LNCaP clone FGC (cell line): Measurements from ENCODE around the gene SLC39A11.

Source experiments
- DNase-seq: peaks from one replicate; pipeline ENCODE4 v3.0.0-alpha.2; 2011; ENCODE audit warnings: low read depth
- H3K4me3 ChIP-seq: 2 replicates; pipeline ENCODE4 v1.5.1; 2011; ENCODE audit warnings: mild to moderate bottlenecking, low read depth, low read length, control low read depth
- TF ChIP-seq, protein P1 (sequence below): IDR thresholded peaks from 2 replicates; pipeline ENCODE4 v1.5.1; 2012; ENCODE audit warnings: mild to moderate bottlenecking; ENCODE audit not compliant: control insufficient read depth, insufficient read depth; ENCODE audit errors: extremely low read depth

SLC39A11 gene, protein sequence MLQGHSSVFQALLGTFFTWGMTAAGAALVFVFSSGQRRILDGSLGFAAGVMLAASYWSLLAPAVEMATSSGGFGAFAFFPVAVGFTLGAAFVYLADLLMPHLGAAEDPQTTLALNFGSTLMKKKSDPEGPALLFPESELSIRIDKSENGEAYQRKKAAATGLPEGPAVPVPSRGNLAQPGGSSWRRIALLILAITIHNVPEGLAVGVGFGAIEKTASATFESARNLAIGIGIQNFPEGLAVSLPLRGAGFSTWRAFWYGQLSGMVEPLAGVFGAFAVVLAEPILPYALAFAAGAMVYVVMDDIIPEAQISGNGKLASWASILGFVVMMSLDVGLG

GRCh38 chr17:73092523-73093135 lies at the start of gene SLC39A11:
TSS of gene SLC39A11 (minus strand) at chr17:73092688. CDS start at chr17:73088764, 3,924 bp downstream.
- H3K4me3 ChIP-seq, result peak within 1 kb of the TSS; percentile 83

GRCh38 chr17:73141411-73141810 lies 48.9 kb upstream of the SLC39A11 start:
- TF ChIP-seq, protein P1, sequence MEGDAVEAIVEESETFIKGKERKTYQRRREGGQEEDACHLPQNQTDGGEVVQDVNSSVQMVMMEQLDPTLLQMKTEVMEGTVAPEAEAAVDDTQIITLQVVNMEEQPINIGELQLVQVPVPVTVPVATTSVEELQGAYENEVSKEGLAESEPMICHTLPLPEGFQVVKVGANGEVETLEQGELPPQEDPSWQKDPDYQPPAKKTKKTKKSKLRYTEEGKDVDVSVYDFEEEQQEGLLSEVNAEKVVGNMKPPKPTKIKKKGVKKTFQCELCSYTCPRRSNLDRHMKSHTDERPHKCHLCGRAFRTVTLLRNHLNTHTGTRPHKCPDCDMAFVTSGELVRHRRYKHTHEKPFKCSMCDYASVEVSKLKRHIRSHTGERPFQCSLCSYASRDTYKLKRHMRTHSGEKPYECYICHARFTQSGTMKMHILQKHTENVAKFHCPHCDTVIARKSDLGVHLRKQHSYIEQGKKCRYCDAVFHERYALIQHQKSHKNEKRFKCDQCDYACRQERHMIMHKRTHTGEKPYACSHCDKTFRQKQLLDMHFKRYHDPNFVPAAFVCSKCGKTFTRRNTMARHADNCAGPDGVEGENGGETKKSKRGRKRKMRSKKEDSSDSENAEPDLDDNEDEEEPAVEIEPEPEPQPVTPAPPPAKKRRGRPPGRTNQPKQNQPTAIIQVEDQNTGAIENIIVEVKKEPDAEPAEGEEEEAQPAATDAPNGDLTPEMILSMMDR, result no peak
- no peak for DNase-seq
- no peak overlapping the region for H3K4me3 ChIP-seq

More at GRCh38 chr17:73092523-73093135, at the start of gene SLC39A11:
- DNase-seq, result peak; percentile 84
- TF ChIP-seq, protein P1, result no peak

GRCh38 chr17:73140566-73140965 lies 48.1 kb upstream of the SLC39A11 start:
- DNase-seq, result no peak

GRCh38 chr17:73139296-73139695 lies 46.8 kb upstream of the SLC39A11 start:
- no peak for DNase-seq
- TF ChIP-seq, protein P1, result no peak
- H3K4me3 ChIP-seq, result no peak overlapping the region

More at GRCh38 chr17:73140566-73140965, 48.1 kb upstream of the SLC39A11 start:
- no peak overlapping the region for H3K4me3 ChIP-seq
- TF ChIP-seq, protein P1, result no peak

DNA sequence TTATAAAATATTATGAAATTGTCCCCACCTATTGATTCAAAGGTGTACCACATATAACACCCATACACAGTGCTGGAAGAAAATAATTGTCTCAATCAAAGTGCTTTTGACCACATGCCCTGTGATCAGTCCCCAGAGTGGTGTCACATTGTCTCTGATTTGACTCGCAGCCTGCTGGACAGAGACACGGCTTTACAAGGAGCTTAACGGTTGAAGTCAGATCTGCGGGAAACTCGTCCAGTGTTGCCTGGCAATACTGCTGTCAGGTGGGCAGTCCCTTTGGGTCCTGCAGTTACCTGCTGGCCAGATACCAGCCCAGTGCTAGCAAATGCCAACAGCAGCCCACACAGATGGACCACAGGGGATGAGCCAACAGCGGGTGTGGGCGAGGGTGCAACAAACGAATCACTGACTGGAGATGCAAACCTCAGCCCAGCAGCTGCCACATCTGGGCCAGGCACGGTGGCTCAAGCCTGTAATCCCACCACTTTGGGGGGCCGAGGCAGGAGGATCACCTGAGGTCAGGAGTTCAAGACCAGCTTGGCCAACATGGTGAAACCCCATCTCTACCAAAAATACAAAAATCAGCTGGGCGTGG lies 46.2 kb upstream of the SLC39A11 start:
- no peak for DNase-seq
- no peak overlapping the region for H3K4me3 ChIP-seq
- TF ChIP-seq, protein P1, result no peak

GRCh38 chr17:73137376-73137775 lies 44.9 kb upstream of the SLC39A11 start:
- TF ChIP-seq, protein P1, result no peak
- no peak for DNase-seq
- no peak overlapping the region for H3K4me3 ChIP-seq
